NCI-H524 treated with DMSO at 0.1 percent for 48 hours (cell line): ENCODE results near the gene ALOX5.

ENCODE experiments used
- DNase-seq: peaks from one replicate; lab custom pipeline; 2025; lab: John Stamatoyannopoulos, UW

ALOX5 gene

DNA sequence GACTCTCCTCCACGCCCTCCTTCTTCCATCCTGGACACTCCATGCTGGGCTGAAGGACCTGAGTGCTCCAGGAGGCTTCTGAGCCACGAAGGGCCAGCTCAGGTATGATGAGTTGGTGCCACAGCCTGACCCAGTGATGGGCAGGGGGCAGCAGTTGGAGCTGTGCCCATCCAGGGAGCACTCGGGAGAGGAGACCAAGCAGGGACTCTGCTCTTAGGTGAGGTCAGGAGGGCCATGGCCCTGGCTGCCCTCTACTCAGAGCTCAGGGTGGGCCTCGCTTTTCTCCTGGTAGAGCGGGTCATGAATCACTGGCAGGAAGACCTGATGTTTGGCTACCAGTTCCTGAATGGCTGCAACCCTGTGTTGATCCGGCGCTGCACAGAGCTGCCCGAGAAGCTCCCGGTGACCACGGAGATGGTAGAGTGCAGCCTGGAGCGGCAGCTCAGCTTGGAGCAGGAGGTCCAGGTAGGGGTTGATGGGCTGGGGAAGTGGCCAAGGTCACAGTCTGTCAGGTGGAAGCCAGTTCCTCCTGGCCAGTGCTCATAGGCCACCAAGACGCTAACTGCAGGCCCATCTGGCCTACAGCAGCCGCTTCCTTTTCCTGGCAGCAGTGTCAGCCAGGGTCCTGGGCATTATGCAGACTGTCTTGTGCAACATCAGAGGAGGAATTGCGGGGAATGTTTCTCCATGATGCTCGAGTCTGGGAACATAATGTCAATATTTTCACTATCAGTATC is 50.8 kb downstream of the ALOX5 start:
- DNase-seq, result no peak

DNA sequence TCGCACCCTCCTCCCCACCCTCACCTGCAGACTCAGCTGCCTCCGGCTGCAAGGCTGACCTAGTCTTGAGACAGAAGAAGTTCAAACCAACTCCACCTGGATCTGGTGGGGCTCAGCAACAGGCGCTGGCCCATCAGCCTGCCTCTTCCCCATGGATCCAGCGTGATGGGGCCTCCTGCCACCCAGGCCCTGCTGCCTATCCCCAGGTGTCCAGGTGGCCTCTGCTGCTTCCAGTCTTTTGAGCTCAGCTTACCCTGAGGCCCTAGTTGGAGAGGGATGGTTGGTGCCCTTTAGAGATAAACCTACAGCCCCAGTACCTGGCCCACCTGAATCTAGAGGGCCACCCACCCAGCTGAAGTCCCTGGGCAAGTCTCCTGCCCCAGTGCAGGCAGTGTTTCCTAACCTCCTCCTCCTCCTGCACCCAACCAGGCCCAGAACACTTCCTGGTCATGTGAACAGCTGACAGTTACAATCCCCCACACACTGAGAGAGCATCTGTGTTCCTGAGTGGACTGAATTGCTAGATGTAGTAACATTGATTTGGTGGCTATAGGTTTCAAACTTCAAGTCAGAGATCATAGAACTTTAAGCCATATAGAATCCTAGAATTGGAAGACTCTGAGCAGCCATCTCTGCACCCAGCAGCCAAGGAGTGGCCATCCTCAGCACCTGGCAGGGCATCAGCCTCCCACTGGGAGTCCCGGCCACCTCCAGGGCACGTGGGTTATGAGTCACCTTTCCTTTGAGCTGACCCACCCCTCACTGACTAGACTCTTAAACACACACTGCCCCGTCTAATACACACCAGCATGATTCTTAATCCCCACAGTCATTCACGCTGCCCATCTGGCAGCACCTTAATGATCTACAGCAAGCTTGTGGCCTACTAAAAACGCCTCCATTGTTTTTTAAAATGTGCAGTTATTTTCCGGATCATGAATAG is 51.9 kb downstream of the ALOX5 start:
- peak; percentile 21 for DNase-seq

DNA sequence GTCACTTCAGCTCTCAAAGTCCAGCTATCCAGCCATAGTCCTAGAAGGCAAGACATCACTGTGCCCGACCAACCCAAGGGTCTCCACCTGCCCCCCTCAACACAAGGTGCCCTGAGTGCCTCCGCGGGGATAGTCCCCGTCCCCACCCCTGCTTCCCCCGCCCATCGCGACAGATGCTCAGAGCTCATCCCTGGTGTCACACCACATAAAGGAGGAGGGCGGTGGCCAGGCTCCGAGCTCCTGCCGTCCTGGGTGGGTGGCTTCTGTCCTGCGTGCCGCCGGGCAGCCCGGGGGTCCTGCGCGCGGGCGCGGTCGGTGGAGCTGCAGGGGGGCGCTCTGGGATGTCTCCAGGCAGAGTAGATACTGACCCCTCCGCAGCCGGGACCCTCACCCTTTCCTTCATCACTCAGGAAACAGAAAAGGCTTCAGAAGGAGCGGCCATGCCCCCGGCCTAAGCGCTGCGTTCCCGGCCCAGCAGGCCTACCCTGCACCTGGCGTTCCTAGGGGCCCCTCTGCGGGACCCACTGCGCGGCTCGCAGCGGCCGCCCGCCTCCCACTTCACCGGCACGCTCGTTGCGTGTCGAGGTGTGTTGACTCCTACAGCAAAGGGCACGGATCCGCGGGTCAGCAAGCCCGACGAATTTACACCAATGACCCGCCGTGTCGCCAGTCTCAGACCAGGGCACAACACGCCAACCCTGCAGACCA is 53.4 kb downstream of the ALOX5 start:
- DNase-seq, result no peak

DNA sequence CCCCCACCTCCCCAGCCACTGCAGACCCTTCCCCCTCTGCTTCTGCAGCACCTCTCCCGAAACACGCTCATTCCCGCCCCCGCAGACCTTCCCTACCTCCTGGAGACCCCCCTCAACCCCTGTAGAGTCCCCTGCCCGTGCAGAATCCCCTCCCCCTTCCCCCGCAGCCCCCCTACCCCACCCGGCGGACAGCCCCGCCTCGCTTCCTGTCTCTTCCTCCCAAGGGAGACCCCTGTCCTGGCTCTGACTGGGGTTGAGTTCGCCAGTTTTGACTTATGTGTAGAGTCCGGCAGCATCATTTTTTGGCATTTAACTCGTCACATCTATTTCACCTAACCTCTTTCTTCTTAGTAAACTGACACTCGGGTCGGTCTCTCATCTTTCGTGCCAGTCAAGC is 54.0 kb downstream of the ALOX5 start:
- DNase-seq, result no peak

DNA sequence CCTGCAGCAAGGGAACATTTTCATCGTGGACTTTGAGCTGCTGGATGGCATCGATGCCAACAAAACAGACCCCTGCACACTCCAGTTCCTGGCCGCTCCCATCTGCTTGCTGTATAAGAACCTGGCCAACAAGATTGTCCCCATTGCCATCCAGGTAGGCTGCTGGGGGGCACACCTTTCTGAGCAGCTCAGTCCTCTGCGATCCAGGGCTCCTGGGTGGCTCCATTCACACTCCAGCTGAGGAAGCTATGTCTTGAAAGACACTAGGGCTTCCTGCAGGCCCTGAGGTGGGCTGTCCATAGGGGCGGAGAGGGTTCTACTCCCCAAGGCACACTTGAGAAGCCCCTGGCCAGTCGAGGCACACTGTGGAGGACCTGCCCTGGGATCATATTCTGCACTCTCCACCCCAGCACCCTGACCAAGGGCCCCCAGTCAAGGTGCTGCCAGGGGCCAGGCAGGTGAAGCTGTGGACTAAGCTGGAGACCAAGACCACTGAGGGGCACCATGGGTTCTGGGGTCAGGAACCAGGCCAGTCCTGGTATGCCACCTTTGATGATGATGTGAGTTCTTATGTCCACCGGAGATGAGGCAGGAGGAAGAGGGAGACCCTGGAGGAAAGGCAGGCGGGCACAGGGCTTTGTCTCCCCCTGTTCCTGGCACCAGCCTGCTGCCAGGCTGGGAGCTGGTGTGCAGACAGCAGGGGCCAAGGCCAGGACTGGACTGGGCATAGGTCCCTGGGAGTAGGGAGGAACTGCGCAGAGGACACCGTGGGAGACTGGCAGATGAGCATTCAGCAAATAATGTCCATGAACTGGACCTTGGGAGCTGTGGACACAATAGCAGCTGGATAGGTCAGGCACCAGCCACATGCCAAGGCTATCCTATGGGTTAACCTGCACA is 54.8 kb downstream of the ALOX5 start:
- DNase-seq, result no peak

DNA sequence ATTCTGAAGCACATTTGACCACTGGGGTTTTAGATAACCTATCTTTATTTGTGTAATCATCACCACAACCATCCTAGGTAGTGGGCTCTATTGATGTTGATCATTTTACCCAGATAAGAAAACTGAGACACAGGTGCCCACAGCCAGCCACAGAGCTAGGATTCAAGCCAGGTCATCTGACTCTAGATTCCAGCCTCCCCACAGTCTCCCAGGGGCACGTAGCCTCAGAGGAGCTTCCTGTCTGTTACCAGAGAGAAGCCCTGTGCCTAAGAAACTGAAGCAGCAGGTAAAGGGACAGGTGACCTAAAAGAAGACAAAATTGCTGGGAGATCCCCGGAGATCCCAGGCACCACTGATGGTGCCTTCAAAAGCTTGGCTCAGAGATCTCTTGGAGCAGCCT is 55.8 kb downstream of the ALOX5 start:
- DNase-seq, result no peak

DNA sequence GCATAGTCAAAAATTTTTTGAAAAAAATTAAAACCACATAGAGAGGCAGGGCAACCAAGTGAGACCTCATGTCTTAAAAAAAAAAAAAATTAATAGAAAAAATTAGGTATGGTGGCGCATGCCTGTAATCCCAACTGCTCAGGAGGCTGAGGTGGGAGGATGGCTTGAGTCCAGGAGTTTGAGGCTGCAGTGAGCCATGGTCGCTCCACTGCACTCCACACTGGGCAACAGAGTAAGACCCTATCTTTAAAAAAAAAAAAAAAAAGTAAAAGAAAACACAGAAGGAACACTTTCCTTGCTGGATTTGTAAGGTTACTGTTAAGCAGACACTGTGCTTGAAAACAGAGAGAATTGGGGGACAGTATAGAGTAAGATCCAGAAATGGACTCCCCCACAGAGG is 58.1 kb downstream of the ALOX5 start:
- no peak for DNase-seq

DNA sequence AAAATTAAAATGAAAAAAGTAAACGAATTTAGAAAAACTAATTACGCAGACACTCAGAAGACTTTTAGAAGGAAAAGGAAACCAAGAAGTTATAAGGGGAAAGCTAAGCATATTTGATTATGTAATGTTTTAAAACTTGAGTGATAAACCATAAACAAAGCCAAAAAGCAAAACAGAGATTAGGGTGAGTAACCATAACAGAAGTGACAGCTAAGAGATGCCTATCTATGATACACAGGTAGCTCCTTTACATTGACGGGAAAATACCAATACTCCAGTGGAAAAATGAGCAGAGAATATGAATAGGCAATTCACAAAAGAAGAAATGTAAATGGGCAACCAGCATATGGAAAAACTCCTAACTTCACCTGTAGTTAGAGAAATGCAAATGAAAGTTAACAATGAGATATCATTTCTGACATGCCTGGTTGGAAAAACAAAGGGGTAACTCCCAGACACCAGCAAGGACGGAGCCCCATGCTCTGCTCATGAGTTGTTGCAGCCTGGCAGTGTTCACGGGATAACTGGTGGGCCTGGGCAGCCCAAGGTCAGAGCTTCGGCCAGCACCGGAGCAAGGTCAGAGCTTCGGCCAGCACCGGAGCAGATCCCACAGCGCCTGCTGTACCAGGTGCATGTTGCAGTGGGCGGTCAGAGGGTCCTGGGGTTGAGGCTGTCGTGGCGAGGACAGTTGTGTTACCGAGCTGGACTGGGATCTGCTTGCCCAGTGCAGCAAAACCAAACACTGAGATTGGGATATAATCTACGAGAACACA is 58.9 kb downstream of the ALOX5 start:
- DNase-seq, result no peak

DNA sequence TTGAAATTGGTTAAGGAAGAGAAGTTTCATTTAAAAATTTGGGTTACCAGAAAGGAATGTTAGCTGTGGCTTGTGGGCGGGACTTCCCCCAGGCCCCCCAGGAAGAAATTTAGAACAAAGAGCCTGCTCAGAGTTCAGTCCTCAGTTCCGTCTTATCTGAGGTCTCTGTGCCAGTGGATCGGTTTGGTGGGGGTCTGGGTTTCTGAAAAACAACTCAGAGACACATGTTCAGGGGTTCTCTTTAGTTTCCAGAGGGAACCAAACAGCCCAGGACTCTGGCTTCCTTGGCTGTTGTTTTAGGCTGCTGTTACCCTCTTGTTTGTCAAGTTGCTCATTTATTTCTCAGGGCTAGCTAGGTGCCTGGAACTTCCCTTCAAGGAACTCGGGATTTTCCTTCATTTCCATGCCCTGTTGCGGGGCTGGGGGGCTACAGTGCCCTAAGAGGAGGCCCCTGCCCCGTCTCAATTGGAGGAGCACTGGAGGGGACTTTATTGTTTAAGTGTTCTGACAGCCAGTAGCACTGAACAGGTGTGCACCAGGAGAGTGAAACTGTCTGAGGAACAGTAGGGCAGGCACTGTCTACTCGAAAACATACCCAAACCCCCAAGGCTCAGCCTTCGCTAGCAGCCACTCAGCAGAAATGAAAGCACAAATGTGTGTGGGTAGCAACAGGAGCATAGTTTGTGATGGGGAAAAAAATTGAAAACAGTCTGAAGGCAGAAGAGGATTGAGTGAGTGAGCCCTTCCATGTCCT is 59.9 kb downstream of the ALOX5 start:
- DNase-seq, result no peak

DNA sequence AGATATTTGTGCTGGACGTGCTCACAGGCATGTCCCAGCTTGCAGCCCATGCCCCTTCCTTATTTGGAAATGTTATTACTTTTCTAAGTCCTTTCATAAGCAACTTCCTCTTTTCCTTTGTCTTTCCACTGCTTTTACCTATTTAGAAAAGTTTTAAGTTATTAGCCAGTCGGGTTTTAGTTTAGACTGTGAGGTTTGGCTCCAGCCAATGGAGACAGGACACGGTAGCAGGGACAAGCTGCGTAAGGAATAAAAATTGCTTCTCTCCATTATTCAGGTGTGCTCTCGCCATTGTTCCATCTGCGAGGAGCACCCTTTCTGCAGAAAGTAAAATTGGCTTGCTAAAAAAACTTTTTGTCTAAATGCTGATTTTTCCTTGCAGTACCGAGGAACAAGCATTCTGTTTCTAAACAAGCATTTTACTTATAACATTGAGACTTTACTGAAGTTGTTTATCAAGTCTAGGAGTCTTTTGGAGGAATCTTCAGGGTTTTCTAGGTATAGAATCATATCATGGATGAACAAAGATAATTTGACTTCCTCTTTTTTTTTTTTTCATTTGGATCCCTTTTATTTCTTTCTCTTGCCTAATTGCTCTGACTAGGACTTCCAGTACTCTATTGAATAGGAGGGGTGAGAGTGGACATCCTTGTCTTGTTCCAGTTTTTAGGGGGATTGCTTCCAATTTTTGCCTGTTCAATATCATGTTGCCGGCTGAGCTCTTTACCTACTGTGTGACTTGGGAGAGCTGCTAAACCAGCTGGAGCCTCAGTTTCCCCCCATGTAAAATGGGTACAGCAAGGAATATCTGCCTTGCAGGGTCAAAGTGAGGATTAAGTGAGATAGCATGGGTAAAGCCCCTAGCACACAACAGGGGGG is 63.8 kb downstream of the ALOX5 start:
- no peak for DNase-seq

DNA sequence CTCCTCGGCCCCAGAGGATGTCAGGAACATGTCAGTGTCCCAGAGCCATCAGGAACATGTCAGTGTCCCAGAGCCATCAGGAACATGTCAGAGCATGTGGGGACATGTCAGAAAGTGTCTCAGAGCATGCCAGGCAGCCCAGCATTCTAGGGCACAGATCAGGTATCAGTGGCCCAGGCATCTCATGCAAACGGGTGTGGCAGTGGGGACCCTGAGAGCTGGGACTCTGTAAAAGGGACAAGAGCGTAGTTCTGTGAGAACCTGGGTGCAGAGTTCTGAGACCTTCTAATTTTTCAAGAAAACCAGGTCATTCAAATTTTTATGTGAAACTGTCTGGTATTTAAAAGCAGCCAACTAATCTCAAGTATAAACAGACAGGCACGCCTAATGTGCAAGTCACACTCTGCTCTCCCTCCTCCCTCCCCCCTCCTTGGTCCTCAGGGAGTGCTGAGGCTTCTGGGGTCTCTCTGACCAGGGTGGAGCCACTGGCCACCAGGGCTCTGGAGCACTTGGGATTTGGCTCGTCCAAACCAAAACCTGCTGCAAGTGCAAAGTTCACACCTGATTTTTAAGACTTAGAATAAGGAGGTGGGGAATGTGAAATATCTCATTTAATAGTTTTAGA is 64.6 kb downstream of the ALOX5 start:
- DNase-seq, result no peak

DNA sequence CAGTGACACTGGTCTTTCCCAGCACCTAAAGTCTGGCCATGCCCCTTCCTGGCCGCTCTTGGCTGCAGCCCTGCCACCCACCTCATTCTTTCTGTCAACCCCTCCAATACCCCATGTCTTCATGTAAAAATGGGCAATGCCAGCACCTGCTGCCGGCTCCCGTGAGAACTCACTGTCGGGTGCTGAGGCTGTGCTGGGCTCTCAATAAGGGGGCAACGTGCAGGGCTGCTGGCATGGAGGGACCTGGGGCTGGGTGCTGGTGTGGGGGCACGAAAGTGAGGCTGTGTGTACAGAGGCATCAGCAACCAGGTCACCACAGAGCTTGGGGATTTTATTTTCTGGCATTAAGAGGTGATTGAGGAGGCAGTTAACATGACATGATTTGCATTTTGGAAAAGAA is 65.3 kb downstream of the ALOX5 start:
- DNase-seq, result no peak

DNA sequence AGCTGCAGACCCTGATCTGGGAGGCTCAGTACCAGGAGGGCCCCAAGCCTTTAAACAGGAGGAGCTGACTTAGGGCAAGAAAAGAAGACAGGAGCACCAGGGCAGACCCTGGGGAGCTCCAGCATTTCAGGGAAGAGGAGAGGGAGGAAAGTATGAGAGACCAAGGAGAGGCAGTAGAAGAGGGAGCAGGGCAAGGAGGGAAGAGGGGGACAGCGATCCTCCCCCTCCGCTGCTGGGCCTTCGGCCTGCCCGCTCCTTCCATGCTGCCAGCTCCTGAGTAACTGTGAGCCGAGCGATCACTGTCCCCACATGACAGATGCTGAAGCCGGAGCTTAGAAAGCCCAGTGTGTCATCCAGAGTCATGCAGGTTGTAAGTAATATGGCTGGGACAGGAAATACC is 65.9 kb downstream of the ALOX5 start:
- no peak for DNase-seq

DNA sequence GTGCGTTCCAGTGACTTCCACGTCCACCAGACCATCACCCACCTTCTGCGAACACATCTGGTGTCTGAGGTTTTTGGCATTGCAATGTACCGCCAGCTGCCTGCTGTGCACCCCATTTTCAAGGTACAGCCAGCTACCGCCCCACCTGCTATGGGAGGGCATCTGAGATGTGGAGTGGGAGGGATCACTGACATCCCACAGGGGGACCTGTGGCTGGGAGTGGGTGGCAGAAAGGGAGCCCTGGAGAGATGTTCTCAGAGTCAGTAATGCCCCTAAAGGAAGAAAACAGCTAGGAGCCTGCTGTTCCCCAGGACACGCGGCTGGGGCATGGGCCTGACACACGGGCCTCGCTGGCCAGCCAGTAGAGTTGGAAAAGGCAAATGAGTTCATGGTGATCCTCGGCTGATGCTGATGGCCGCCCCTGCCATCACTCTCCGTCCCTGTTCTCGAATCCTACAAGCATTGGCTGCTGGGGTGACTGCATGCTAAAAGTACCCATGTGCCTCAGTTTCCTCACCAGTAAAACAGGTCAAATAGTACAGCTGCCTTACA is 66.6 kb downstream of the ALOX5 start:
- DNase-seq, result no peak

DNA sequence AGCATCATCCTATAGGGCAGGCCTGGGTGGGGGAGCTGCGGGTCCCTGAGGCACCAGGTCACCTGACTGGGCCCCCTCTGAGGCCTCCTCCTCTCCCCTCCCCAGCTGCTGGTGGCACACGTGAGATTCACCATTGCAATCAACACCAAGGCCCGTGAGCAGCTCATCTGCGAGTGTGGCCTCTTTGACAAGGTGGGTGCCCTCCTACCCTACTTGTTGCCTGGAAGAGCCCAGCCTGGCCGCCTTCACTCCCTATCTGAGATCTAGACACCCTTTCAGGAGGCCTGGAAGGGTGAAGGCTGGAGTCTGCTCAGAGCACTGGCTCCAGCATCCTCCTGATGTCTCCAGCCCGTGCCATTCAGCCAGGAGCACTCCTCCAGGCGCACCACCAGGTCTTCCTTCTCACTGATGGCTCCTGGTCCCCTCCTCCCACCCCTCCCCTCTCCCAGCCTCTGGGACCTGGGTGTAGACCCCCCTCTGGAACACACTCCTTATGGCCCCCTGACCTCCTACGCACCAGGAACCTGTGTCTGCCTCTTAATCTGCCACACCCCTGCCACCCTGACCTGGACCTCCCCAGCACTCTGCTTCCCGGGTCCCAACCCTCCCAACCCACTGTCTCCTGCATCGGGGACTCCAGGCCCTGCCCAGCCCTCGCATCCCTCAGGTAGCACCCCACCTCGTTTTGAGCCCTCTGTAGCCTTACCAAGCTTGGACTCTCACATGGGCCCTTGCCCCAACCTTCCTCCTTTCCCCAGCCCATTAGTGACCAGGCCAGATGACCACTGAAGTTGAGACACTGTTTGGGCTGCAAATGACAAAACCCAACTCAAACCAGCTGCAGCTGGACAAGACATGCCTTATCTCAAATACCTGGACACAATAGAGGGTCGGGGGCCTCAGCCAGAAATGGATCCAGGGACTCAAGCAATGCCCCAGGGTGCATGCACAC is 67.5 kb downstream of the ALOX5 start:
- no peak for DNase-seq

DNA sequence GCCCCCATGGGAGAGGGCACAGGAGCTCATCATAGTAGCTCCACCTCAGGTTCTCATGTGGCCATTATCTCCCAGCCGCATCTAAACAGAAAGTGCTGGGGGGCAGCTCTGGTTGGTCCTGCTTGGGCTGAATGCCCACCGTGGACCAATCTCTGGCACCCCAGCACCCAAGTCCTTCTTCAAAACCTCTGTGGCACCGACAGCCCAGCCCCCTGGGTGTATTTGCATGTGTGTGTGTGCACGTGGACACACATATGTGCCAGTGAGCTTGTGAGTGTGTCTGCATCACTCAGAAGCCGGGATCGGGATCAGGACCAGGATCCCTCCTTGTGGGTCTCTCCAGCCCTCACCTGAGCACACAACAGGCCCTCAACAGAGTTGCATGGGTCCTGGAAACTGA is 68.2 kb downstream of the ALOX5 start:
- DNase-seq, result no peak

DNA sequence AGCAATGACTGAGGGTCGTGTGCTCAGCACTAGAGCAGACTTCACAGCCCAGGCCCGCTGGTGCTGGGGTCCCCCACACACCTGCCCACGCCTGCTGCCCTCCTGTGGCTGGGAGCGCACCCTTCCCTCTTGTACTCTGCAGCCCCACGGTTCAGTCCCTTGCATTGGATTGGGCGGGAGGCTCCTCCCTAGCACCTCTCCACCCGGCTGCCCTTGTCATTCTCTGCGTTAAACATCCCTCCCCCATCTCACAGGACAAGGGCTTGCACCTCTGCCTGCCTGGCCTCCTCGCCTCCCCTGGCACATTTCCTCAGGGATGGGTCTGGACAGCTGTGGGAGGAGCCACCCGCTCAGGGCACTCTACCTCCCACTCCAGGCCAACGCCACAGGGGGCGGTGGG is 68.6 kb downstream of the ALOX5 start:
- DNase-seq, result no peak
